Mesodermal cell (in vitro differentiated cells): ENCODE results near the gene DDX39A. TPM values are rescaled to one million over a fixed set of nuclear protein-coding genes. Genes with fewer than 3 reads are reported as not detected.
"Not testable (repeated sequence)": the region's sequence is repeated elsewhere in the genome, so short reads cannot be mapped to it uniquely, and the experiment has no call there.

Experiments
- H3K27ac ChIP-seq: 2 replicates; pipeline ENCODE4 v1.7.0; 2013; ENCODE audit warnings: mild to moderate bottlenecking, low read depth, low read length, moderate library complexity; ENCODE audit not compliant: severe bottlenecking
- H3K36me3 ChIP-seq: 2 replicates; pipeline ENCODE4 v1.7.1; 2013; ENCODE audit warnings: mild to moderate bottlenecking, low read length, moderate library complexity; ENCODE audit not compliant: control insufficient read depth, insufficient read depth
- H3K4me1 ChIP-seq: one replicate; pipeline ENCODE4 v1.7.1; 2013; ENCODE audit warnings: mild to moderate bottlenecking, low read length; ENCODE audit not compliant: insufficient read depth, control insufficient read depth, poor library complexity, severe bottlenecking
- H3K4me3 ChIP-seq: 2 replicates; pipeline ENCODE4 v1.7.0; 2013; ENCODE audit warnings: low read length, control low read depth, mild to moderate bottlenecking; ENCODE audit not compliant: insufficient read depth, poor library complexity, severe bottlenecking; ENCODE audit errors: extremely low read depth
- H3K9me3 ChIP-seq: 2 replicates; pipeline ENCODE4 v1.7.1; 2013; ENCODE audit warnings: mild to moderate bottlenecking, low read length, moderate library complexity; ENCODE audit not compliant: control insufficient read depth
- WGBS, 2 experiments: methylation state at CpG; one replicate each; pipeline ENCODE4 v1.1.5; 2013; ENCODE audit warnings: missing lambda C conversion rate in 2 of 2; ENCODE audit not compliant: insufficient coverage in 2 of 2; 5-methylcytosine and 5-hydroxymethylcytosine counted together
- polyA plus RNA-seq, 2 experiments: library from polyadenylated mRNA; stranded (reverse); fragments of 50-300 nt; gene quantifications; one replicate each; pipeline ENCODE4 v1.2.3, GENCODE V29; 2013

The DDX39A gene
- polyA plus RNA-seq (2013, experiment 1 of 2), result 50.4 TPM
- 46.8 TPM for polyA plus RNA-seq (2013, experiment 2 of 2)

- H3K27ac ChIP-seq, result peak within 1 kb of the TSS; percentile 96
- H3K36me3 ChIP-seq, result peaks cover 32% of the 10 kb centered on the region
- peaks cover 3% of the 10 kb centered on the region for H3K4me1 ChIP-seq
- H3K4me3 ChIP-seq, result peak within 1 kb of the TSS; percentile 90
- WGBS, 2 experiments, result 0% methylated on average over 47 to 54 of the region's 57 CpGs
- no peaks in the 10 kb centered on the region for H3K9me3 ChIP-seq
Observed at GRCh38 chr19:14419106-14419813, at the start of gene DDX39A. Gene DDX39A (minus strand): TSS chr19:14419341. CDS start chr19:14413220, 6,121 bp downstream.

- H3K27ac ChIP-seq, result no peak overlapping the region
- H3K36me3 ChIP-seq, result peaks cover 42% of the 10 kb centered on the region
- WGBS, 2 experiments, result 86 to 92% methylated on average over 8 of the region's 9 CpGs
Observed at GRCh38 chr19:14467816-14468215, 48.7 kb upstream of the DDX39A start.

GRCh38 chr19:14467391-14467790 is 48.2 kb upstream of the DDX39A start:
- 92 to 98% methylated on average over 4 of the region's 12 CpGs for WGBS, 2 experiments
- H3K36me3 ChIP-seq, result peaks cover 42% of the 10 kb centered on the region

More at GRCh38 chr19:14467816-14468215, 48.7 kb upstream of the DDX39A start:
- Histone ChIP-seq H3K4me1 (no peaks in the 10 kb centered on the region), H3K4me3 (no peak overlapping the region), H3K9me3 (no peaks in the 10 kb centered on the region)

GRCh38 chr19:14463747-14464146 is 44.6 kb upstream of the DDX39A start:
- Histone ChIP-seq H3K9me3 (no peaks in the 10 kb centered on the region), H3K4me3 (no peak overlapping the region), H3K4me1 (no peaks in the 10 kb centered on the region), H3K36me3 (peaks cover 39% of the 10 kb centered on the region), H3K27ac (no peak overlapping the region)
- 95 to 97% methylated on average over 21 of the region's 21 CpGs for WGBS, 2 experiments

More at GRCh38 chr19:14467391-14467790, 48.2 kb upstream of the DDX39A start:
- Histone ChIP-seq H3K4me1 (no peaks in the 10 kb centered on the region), H3K9me3 (no peaks in the 10 kb centered on the region), H3K4me3 (no peak overlapping the region), H3K27ac (no peak overlapping the region)

GRCh38 chr19:14462401-14462800 is 43.3 kb upstream of the DDX39A start:
- H3K4me1 ChIP-seq, H3K4me3 ChIP-seq, H3K27ac ChIP-seq, H3K9me3 ChIP-seq: not testable (repeated sequence)
- WGBS, 2 experiments, result 92 to 100% methylated on average over 3 to 5 of the region's 7 CpGs
- H3K36me3 ChIP-seq, result peaks cover 35% of the 10 kb centered on the region

GRCh38 chr19:14460935-14461334 is 41.8 kb upstream of the DDX39A start:
- Histone ChIP-seq H3K9me3 (no peaks in the 10 kb centered on the region), H3K36me3 (peaks cover 29% of the 10 kb centered on the region), H3K27ac (no peak overlapping the region), H3K4me1 (no peaks in the 10 kb centered on the region), H3K4me3 (no peak overlapping the region)
- WGBS, 2 experiments, result 96% methylated on average over 2 of the region's 2 CpGs

- H3K27ac ChIP-seq, result no peak overlapping the region
- H3K36me3 ChIP-seq, result peaks cover 29% of the 10 kb centered on the region
- WGBS, 2 experiments, result 92 to 100% methylated on average over 1 to 3 of the region's 5 CpGs
- no peaks in the 10 kb centered on the region for H3K9me3 ChIP-seq
- H3K4me1 ChIP-seq, result no peaks in the 10 kb centered on the region
- H3K4me3 ChIP-seq, result no peak overlapping the region
Observed at GRCh38 chr19:14459703-14460102, 40.6 kb upstream of the DDX39A start.

- H3K9me3 ChIP-seq, H3K4me3 ChIP-seq, H3K27ac ChIP-seq, H3K4me1 ChIP-seq: not testable (repeated sequence)
- WGBS, 2 experiments, result 90 to 100% methylated on average over 2 of the region's 3 CpGs
- peaks cover 58% of the 10 kb centered on the region for H3K36me3 ChIP-seq
Observed at GRCh38 chr19:14452303-14452702, 33.2 kb upstream of the DDX39A start.

GRCh38 chr19:14450876-14451275 is 31.7 kb upstream of the DDX39A start:
- Histone ChIP-seq H3K9me3 (no peaks in the 10 kb centered on the region), H3K36me3 (peaks cover 58% of the 10 kb centered on the region), H3K4me1 (no peaks in the 10 kb centered on the region), H3K27ac (no peak overlapping the region), H3K4me3 (no peak overlapping the region)
- 97 to 98% methylated on average over 19 of the region's 19 CpGs for WGBS, 2 experiments

GRCh38 chr19:14450168-14450874 is 31.2 kb upstream of the DDX39A start:
- H3K27ac ChIP-seq, result no peak overlapping the region
- peaks cover 58% of the 10 kb centered on the region for H3K36me3 ChIP-seq
- H3K9me3 ChIP-seq, result no peaks in the 10 kb centered on the region
- no peak overlapping the region for H3K4me3 ChIP-seq
- no peaks in the 10 kb centered on the region for H3K4me1 ChIP-seq
- 93 to 94% methylated on average over 23 to 27 of the region's 30 CpGs for WGBS, 2 experiments

GRCh38 chr19:14449321-14449720 is 30.2 kb upstream of the DDX39A start:
- peaks cover 56% of the 10 kb centered on the region for H3K36me3 ChIP-seq
- 95 to 98% methylated on average over 6 of the region's 6 CpGs for whole genome bisulfite sequencing, 2 experiments
- no peak overlapping the region for H3K27ac ChIP-seq
- H3K4me1 ChIP-seq, result no peaks in the 10 kb centered on the region
- H3K4me3 ChIP-seq, result no peak overlapping the region
- H3K9me3 ChIP-seq, result no peaks in the 10 kb centered on the region
